ENCODE results near the gene FAM98C.
"Not testable (repeated sequence)": the region's sequence is repeated elsewhere in the genome, so short reads cannot be mapped to it uniquely, and the experiment has no call there.

Gene FAM98C

DNA sequence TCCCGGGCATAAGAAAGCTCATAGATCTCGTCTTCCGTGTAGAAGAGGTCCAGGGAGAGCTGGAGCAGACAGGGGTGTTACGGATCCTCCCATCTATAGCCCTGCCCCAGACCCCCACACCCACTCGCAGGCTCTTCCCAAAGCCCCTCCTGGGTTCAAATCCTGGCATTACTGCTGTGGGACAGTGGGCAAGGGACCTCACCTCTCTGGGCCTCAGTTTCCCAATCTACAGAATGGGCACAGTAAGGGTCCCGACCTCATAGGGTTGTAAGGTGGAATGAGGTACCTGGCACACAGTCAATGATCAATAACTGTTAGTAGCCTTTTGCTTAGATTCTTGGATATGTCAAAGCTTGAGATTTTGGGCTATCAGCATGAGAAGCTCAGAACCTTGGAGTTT is 10.5 kb downstream of the FAM98C start:
- H3K4me1 ChIP-seq = peaks cover 6% of the 10 kb centered on the region
- DNase-seq (ENCODE audit: low spot score in 2 of 2) = no peak
- H3K9me3 ChIP-seq = no peaks in the 10 kb centered on the region
- no peaks in the 10 kb centered on the region for H3K36me3 ChIP-seq (replicated peaks)
- no peaks in the 10 kb centered on the region for H3K27me3 ChIP-seq (ENCODE audit: low read depth)
- in situ Hi-C loops (cut with MboI; ENCODE audit: low sequenced_read_pairs) = no loop called here
- no peak overlapping the region for H3K4me3 ChIP-seq

DNA sequence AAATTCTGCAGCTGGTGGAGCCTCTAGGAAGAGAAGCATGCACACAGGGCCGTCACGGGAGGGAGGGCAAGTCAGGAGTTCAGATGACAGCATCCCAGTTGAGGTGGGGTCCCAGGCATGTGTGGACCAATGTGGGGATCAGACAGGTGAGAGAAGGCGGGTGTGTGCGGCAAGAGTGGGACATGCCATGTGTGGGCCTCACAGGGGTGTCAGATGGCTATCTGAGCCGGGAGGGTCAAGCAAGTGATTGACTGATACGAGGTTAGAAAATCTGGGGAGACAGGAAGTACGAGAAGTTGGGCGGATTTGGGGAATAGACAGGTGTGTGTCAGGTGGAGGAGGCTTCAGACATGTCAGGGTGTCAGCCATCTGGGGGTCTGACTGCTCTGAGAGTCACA is 14.3 kb downstream of the FAM98C start:
- H3K36me3 ChIP-seq (replicated peaks) = no peaks in the 10 kb centered on the region
- H3K4me3 ChIP-seq = no peak overlapping the region
- no peak for DNase-seq (ENCODE audit: low spot score in 2 of 2)
- H3K9me3 ChIP-seq = no peaks in the 10 kb centered on the region
- in situ Hi-C loops (cut with MboI; ENCODE audit: low sequenced_read_pairs) = no loop called here
- no peaks in the 10 kb centered on the region for H3K27me3 ChIP-seq (ENCODE audit: low read depth)
- peaks cover 6% of the 10 kb centered on the region for H3K4me1 ChIP-seq

DNA sequence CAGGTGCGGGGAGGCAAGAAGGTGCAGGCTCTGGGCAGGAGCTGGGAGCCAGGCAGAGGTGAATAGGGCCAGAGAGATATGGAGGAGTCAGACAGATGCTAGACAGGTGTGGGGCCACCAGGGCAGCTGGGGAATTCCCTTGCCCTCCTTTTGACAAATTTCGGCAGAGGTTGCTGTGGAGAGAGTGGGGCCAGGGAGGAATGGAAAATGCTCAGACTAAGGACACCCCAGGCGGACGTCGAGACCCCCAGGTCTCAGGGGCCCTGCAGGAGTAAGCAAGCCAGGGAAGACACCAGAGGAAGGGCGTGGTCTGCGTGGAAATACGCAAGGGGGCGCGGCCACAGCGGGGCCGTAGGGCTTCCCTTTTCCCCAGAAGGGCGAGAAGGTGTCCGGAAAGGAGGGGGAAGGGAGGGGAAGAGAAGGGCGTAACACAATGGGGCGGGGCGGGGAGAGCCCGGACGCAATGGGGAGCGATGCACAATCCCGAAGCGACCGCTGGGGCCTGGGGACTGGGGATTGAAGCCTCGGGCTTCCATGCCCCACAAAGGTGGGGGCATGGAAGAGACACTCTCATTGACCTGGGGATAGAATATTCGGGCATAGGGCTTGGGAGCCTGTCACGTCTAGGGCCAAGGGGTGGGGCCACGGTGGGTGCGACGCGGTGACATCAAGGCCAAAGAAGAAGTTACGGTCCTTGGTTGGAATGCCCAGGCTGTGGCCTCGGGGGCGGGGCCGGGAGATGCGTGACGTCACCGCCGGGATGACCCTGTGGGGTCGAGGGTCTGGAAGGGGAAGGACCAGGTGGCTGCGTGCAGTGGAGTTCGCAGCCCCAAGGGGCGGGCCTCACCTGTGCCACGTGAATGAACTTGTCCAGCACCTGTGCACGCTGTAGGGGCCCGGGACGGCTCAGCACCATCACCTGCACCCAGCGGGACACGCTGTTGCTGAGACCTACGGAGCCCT is 14.9 kb downstream of the FAM98C start:
- Histone ChIP-seq H3K4me3 (peak overlapping the region; percentile 21), H3K27me3 (ENCODE audit: low read depth) (no peaks in the 10 kb centered on the region), H3K9me3 (no peaks in the 10 kb centered on the region), H3K4me1 (peaks cover 6% of the 10 kb centered on the region), H3K36me3 (replicated peaks) (no peaks in the 10 kb centered on the region)
- in situ Hi-C loops (cut with MboI; ENCODE audit: low sequenced_read_pairs) = no loop called here
- DNase-seq (ENCODE audit: low spot score in 2 of 2) = peak; percentile 73 to 89

DNA sequence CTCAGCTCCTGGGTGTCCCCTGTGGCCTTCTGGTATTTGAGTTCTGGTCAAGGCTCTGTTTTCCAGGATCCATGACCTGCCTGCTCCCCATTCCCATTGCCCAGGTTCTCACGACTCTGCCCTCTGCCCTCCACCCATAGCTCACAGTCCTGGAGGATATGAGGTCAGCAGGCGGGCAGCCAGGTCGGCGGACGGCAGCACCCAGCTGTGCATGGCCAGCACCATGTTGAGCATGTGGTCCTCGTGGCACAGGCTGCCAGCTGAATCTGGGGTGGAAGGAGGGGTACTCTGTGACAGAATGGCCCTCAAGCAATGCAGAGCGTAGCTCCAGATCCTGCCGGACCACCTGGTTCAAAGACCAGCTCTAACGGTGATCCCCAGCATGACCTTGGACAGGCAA is 18.0 kb downstream of the FAM98C start:
- H3K27me3 ChIP-seq (ENCODE audit: low read depth) = no peaks in the 10 kb centered on the region
- peaks cover 6% of the 10 kb centered on the region for H3K4me1 ChIP-seq
- in situ Hi-C loops (cut with MboI; ENCODE audit: low sequenced_read_pairs) = no loop called here
- no peak for DNase-seq (ENCODE audit: low spot score in 2 of 2)
- H3K36me3 ChIP-seq (replicated peaks) = no peaks in the 10 kb centered on the region
- H3K4me3 ChIP-seq = no peak overlapping the region
- H3K9me3 ChIP-seq = no peaks in the 10 kb centered on the region

DNA sequence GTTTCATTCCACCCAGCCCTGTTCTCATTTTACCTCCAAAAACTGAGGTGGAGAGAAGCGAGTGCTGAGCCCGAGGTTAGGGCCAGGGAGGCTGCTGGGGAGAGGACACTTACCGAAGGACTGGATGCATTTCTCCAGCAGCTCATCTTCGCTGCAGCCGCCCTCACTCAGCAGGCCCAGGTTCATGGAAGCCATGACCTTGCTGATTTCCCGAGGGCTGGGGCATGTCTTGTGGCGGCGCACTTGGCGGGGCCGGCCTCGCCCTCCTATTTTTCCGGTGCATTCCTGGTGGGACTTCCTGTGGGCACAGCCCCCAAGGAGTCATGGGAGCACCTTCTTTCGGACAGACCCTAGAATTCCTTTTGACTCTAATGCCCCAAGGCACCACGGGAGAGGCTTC is 19.0 kb downstream of the FAM98C start:
- no peak for DNase-seq (ENCODE audit: low spot score in 2 of 2)
- Histone ChIP-seq H3K4me1 (peaks cover 6% of the 10 kb centered on the region), H3K36me3 (replicated peaks) (no peaks in the 10 kb centered on the region), H3K27me3 (ENCODE audit: low read depth) (no peaks in the 10 kb centered on the region), H3K9me3 (no peaks in the 10 kb centered on the region), H3K4me3 (no peak overlapping the region)
- in situ Hi-C loops (cut with MboI; ENCODE audit: low sequenced_read_pairs) = no loop called here

DNA sequence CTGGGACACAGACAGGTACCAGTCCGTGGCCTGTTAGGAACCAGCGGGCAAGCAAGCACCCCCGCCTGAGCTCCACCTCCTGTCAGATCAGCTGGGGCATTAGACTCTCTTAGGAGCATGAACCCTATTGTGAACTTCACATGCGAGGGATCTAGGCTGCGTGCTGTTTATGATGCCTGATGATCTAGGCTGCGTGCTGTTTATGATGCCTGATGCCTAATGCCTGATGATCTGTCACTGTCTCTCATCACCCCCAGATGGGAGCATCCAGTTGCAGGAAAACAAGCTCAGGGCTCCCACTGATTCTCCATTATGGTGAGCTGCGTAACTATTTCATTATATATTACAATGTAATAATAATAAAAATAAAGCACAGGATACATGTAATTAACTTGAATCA is 19.5 kb downstream of the FAM98C start:
- Histone ChIP-seq H3K4me3 (no peak overlapping the region), H3K9me3 (no peaks in the 10 kb centered on the region), H3K36me3 (replicated peaks) (no peaks in the 10 kb centered on the region), H3K27me3 (ENCODE audit: low read depth) (no peaks in the 10 kb centered on the region), H3K4me1 (peaks cover 5% of the 10 kb centered on the region)
- in situ Hi-C loops (cut with MboI; ENCODE audit: low sequenced_read_pairs) = no loop called here
- DNase-seq (ENCODE audit: low spot score in 2 of 2) = no peak

DNA sequence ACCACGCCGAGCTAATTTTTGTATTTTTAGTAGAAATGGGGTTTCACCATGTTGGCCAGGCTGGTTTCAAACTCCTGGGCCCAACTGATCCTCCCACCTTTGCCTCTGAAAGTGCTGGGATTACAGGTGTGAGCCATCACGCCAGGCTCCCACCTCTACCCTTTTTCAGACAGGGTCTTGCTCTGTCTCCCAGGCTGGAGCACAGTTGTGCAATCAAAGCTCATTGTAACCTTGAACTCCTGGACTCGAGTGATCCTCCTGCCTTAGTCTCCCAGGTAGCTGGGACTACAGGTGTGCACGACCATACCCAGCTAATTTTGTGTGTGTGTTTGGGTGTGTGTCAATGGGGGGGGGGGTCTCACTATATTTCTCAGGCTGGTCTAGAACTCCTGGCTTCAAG is 21.4 kb downstream of the FAM98C start:
- Histone ChIP-seq H3K4me3 (no peak overlapping the region), H3K27me3 (ENCODE audit: low read depth) (no peaks in the 10 kb centered on the region), H3K4me1 (no peaks in the 10 kb centered on the region), H3K9me3 (no peaks in the 10 kb centered on the region), H3K36me3 (replicated peaks) (no peaks in the 10 kb centered on the region)
- DNase-seq (ENCODE audit: low spot score in 2 of 2) = no peak
- in situ Hi-C loops (cut with MboI; ENCODE audit: low sequenced_read_pairs) = no loop called here

DNA sequence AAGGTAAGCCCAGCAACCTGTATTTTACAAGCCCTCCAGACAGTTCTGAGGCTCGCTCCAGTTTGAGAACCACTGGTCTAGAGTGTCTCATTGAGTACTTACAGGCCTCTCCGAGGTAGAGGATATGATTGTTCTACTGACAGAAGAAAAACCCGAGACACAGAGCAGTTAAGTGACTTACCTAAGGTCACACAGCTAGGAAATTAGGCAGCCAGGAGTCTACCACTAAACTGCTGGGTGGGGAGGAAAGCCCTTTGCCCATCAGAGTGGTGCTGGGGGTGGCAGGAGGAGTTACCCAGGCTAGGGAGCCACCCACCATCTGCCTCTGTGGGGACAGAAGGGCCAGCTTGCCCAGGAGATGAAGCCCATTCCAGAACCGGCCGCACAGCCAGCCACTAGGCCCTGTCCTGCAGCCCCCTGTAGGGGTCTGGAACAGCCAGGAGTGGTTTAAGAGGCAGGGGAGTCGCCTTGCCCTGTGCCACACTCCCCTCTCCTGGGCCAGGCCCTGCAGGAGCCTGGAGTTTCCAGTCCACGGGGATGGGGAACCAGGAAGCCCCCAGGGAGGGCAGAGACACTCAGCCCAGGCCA is 22.4 kb downstream of the FAM98C start:
- no peaks in the 10 kb centered on the region for H3K27me3 ChIP-seq (ENCODE audit: low read depth)
- no peak for DNase-seq (ENCODE audit: low spot score in 2 of 2)
- in situ Hi-C loops (cut with MboI; ENCODE audit: low sequenced_read_pairs) = no loop called here
- no peaks in the 10 kb centered on the region for H3K36me3 ChIP-seq (replicated peaks)
- H3K4me1 ChIP-seq = no peaks in the 10 kb centered on the region
- H3K4me3 ChIP-seq = no peak overlapping the region
- no peaks in the 10 kb centered on the region for H3K9me3 ChIP-seq

DNA sequence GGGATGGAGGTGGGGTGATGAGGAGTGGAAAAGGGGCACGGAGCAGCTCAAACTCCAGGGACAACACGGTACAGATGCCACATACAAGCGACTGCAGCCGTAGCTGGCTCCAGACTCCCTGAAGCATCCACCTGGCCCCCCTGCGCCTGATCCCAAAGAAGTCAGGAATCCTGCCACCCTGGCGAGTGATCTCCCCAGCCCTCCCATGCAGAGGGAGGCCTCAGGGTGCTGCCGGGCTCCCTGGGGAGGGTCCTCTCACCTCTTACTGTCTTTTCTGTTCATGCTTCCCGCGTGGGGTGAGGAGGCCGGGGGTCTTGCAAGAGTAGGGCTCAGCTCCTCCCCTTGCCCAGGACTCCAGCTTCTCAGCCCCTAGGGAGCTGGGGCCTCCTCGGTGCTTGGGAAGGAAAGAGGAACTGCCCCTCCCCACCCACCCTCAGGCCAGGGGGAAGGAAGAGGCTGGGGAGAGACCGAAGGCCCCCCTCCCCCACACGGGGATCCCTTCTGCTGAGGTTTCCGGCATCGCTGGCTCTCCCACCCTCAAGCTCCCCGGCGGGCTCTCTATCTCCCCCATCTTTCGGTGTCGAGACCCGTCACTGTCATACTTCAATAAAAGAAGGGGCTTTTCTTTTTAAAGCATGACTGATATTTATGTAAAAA is 23.0 kb downstream of the FAM98C start, which contains the start of gene RASGRP4:
Gene RASGRP4 (minus strand): TSS at position 410 of the 657 bp plus-strand sequence. CDS start 128 bp downstream, at position 282.
- in situ Hi-C loops (cut with MboI; ENCODE audit: low sequenced_read_pairs) = no loop called here
- Histone ChIP-seq H3K9me3 (no peaks in the 10 kb centered on the region), H3K36me3 (replicated peaks) (no peaks in the 10 kb centered on the region), H3K27me3 (ENCODE audit: low read depth) (no peaks in the 10 kb centered on the region), H3K4me3 (no peak within 1 kb of the TSS), H3K4me1 (no peaks in the 10 kb centered on the region)
- no peak for DNase-seq (ENCODE audit: low spot score in 2 of 2)

DNA sequence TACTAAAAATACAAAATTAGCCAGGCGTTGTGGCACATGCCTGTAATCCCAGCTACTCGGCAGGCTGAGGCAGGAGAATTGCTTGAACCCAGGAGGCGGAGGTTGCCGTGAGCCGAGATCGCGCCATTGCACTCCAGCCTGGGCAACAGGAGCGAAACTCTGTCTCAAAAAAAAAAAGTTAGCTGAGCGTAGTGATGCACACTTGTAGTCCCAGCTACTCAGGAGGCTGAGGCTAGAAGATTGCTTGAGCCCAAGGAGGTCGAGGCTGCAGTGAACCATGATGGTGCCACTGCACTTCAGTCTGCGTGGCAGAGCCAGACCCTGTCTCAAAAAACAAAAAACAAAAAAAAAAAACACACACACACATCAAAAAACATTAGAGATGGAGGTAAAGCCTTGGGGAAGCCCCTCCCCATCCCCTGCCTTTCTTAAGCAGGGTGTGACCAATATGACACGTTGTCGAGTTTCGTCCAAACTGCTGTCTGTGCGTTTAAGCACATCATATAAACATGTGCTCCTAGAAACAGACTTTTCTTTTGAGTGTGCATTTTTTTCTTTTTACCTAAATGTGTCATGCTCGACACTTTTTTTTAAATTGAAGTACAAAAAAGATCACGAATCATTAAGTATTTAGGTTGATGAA is 24.3 kb downstream of the FAM98C start:
- H3K9me3 ChIP-seq; in situ Hi-C loops (cut with MboI; ENCODE audit: low sequenced_read_pairs); DNase-seq (ENCODE audit: low spot score in 2 of 2); H3K4me1 ChIP-seq; H3K27me3 ChIP-seq (ENCODE audit: low read depth); H3K4me3 ChIP-seq; H3K36me3 ChIP-seq (replicated peaks): not testable (repeated sequence)

DNA sequence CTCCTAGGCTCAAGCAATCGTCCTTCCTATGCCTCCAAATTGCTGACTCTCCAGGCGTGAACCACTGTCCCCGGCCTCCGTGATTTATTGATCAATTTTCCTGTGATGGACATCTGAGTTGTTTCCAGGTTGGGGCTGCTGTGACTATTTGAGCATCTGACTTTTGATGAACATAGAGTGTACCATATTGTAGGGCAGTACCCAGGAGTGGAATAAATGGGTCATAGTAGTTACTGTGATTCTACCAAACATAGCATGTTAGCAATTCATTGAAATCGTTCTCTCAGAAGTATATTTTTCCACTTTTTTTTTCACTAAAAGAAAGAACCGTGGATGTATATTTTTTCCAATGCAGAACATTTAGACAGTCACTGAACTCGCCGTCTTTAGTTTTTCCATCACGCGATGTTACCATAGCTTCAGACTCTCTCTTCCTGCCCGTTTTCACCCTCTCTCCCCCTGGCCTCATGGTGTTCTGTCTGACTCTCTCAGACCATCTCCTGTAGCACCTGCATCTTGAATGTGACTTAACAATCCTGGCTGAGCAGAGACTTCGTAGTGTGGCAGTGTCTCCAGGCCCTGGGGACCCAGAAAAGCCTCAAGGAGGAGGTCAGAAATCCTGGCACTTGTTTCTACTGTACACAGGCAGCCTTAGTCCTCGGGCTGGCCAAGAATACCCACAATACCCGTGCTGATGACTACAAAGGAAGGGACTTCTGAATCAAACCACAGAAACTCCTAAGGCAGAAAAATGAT is 26.3 kb downstream of the FAM98C start:
- Histone ChIP-seq H3K36me3 (replicated peaks) (no peaks in the 10 kb centered on the region), H3K9me3 (no peaks in the 10 kb centered on the region), H3K27me3 (ENCODE audit: low read depth) (no peaks in the 10 kb centered on the region), H3K4me1 (no peaks in the 10 kb centered on the region), H3K4me3 (no peak overlapping the region)
- no peak for DNase-seq (ENCODE audit: low spot score in 2 of 2)
- in situ Hi-C loops (cut with MboI; ENCODE audit: low sequenced_read_pairs) = no loop called here

DNA sequence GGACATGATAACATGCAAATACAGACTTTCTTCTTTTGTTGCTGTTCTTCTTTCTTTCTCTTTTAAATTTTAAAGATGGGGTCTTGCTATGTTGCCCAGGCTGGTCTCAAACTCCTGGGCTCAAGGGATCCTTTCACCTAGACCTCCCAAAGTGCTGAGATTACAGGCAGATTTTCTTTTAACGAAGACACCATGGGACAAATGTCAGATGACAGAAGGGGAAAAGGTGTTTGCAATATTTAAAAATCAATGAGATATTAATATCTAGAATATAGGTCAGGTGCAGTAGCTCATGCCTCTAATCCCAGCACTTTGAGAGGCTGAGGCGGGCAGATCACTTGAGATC is 26.9 kb downstream of the FAM98C start:
- Histone ChIP-seq H3K27me3 (ENCODE audit: low read depth) (no peaks in the 10 kb centered on the region), H3K9me3 (no peaks in the 10 kb centered on the region), H3K4me3 (no peak overlapping the region), H3K36me3 (replicated peaks) (no peaks in the 10 kb centered on the region), H3K4me1 (no peaks in the 10 kb centered on the region)
- no peak for DNase-seq (ENCODE audit: low spot score in 2 of 2)
- in situ Hi-C loops (cut with MboI; ENCODE audit: low sequenced_read_pairs) = no loop called here

DNA sequence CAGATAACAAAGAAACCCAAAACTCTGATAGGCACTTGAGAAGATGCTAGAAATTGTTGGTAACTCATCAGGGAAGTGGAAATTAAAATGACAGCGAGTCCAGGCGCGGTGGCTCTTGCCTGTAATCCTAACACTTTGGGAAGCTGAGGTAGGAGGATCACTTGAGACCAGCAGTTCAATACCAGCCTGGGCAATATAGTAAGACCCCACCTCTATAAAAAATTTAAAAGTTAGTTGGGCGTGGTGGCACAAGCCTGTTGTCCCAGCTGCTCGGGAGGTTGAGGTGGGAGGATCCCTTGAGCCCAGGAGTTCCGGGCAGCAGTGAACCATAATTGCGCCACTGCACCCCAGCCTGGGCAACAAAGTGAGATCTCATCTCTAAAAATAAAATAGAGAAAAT is 28.0 kb downstream of the FAM98C start:
- DNase-seq (ENCODE audit: low spot score in 2 of 2) = no peak
- H3K4me1 ChIP-seq = no peaks in the 10 kb centered on the region
- H3K4me3 ChIP-seq = no peak overlapping the region
- no peaks in the 10 kb centered on the region for H3K9me3 ChIP-seq
- in situ Hi-C loops (cut with MboI; ENCODE audit: low sequenced_read_pairs) = no loop called here
- H3K27me3 ChIP-seq (ENCODE audit: low read depth) = no peaks in the 10 kb centered on the region
- H3K36me3 ChIP-seq (replicated peaks) = no peaks in the 10 kb centered on the region

Data from HAP-1 (cell line).